Small intestine (tissue), 7 donors: ENCODE results near the gene CGB3. TPM values are rescaled to one million over a fixed set of nuclear protein-coding genes. Genes with fewer than 3 reads are reported as not detected.
"Not testable (repeated sequence)": the region's sequence is repeated elsewhere in the genome, so short reads cannot be mapped to it uniquely, and the experiment has no call there.

Experiments
- DNase-seq, 2 donors: peaks; one replicate each; pipeline versions ENCODE4 v3.0.0 to v3.0.0-alpha.2; 2013
- FAIRE-seq: peaks from 2 replicates; lab custom pipeline; 2012; peaks lifted over from hg19 to GRCh38; lab: Jason Lieb, UNC
- H3K27ac ChIP-seq, 3 donors: one replicate each; pipeline ENCODE4 v1.5.1; 2013; ENCODE audit warnings: low read length in 2 of 3, mild to moderate bottlenecking in 2 of 3, control low read depth in 1 of 3, inconsistent platforms in 1 of 3, low read depth in 1 of 3, moderate library complexity in 1 of 3
- H3K27me3 ChIP-seq, 3 donors: one replicate each; pipeline ENCODE4 v1.6.1; 2013; ENCODE audit warnings: low read length in 3 of 3, inconsistent platforms in 1 of 3; ENCODE audit not compliant: control insufficient read depth in 3 of 3, insufficient read depth in 3 of 3
- H3K36me3 ChIP-seq, 3 donors: one replicate each; pipeline ENCODE4 v1.6.1; 2013; ENCODE audit warnings: low read length in 3 of 3, inconsistent platforms in 1 of 3, low read depth in 1 of 3, mild to moderate bottlenecking in 1 of 3, moderate library complexity in 1 of 3; ENCODE audit not compliant: control insufficient read depth in 3 of 3, insufficient read depth in 2 of 3
- H3K4me1 ChIP-seq, 3 donors: one replicate each; pipeline ENCODE4 v1.6.1; 2013; ENCODE audit warnings: low read length in 2 of 3, inconsistent platforms in 1 of 3, low read depth in 1 of 3, mild to moderate bottlenecking in 1 of 3, moderate library complexity in 1 of 3; ENCODE audit not compliant: control insufficient read depth in 3 of 3, insufficient read depth in 2 of 3
- H3K4me3 ChIP-seq, 3 donors: one replicate each; pipeline ENCODE4 v1.5.1; 2013; ENCODE audit warnings: low read length in 3 of 3, control low read depth in 1 of 3, inconsistent platforms in 1 of 3, low read depth in 1 of 3, mild to moderate bottlenecking in 1 of 3, moderate library complexity in 1 of 3
- H3K9me3 ChIP-seq, 2 donors: one replicate each; pipeline ENCODE4 v1.6.1; 2013; ENCODE audit warnings: low read depth in 1 of 2, low read length in 1 of 2; ENCODE audit not compliant: control insufficient read depth in 2 of 2, insufficient read depth in 1 of 2
- WGBS, 3 donors: extraction: QIAGEN DNeasy Blood & Tissue Kit; methylation state at CpG; one replicate each; pipeline ENCODE4 v1.1.7; 2013; 5-methylcytosine and 5-hydroxymethylcytosine counted together
- polyA plus RNA-seq, 4 donors: library from polyadenylated mRNA; stranded (reverse) in 3 of 4; unstranded in 1 of 4; fragments of 200-250 nt in 3 of 4; fragments of 120-200 nt in 1 of 4; gene quantifications; one replicate each; pipeline versions ENCODE4 v1.2.1 to v1.2.3, GENCODE V29; 2013
- donor health status: healthy with polysubstance abuse.
- donor health status: control.
- donor health status: control.
- donor health status: Bipolar disorder and iron deficiency.
- donor health status: healthy.

CGB3 gene
- polyA plus RNA-seq, 4 donors = not detected

DNA sequence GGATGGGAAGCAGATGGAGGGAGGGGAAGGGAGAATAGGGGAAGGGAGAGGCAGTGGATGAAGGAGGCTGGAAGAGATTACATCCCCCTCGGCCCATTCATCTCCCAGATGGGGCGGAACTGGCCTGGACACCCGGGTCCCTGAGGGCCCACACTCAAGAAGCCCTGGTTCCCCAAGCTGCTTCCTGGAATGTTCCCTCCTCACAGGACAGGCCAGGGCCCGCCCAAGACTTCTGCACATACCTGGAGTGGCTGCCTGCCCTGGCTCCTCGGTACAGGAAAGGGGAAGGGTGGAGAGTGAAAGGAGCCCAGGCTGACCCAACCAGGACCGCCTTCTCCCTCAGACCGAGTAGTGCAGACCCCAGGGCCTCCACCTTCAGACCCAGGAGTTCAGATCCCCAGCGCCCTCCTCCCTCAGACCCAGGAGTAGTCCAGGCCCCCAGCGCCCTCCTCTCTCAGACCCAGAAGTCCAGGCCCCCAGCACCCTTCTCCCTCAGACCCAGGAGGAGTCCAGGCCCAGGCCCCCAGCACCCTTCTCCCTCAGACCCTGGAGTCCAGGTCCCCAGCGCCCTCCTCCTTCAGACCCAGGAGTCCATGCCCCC, 40.0 kb upstream of the CGB3 start:
- H3K27me3 ChIP-seq = peaks cover 0 to 76% (median 18%) of the 10 kb centered on the region in 3 donors
- no peak overlapping the region for H3K4me3 ChIP-seq
- 40 to 51% (median 51%) methylated on average over 7 to 10 of the region's 10 CpGs for WGBS, 3 donors
- H3K36me3 ChIP-seq = no peaks in the 10 kb centered on the region
- no peaks in the 10 kb centered on the region for H3K4me1 ChIP-seq
- no peak for FAIRE-seq
- no peaks in the 10 kb centered on the region for H3K9me3 ChIP-seq
- no peak overlapping the region for H3K27ac ChIP-seq
- DNase-seq = no peak

- DNase-seq = no peak
- Histone ChIP-seq H3K27ac (no peak overlapping the region), H3K4me3 (no peak overlapping the region), H3K9me3 (peaks cover 0 to 2% of the 10 kb centered on the region in 2 donors), H3K27me3 (peaks cover 0 to 87% (median 18%) of the 10 kb centered on the region in 3 donors), H3K4me1 (peaks cover 0 to 15% (median 2%) of the 10 kb centered on the region in 3 donors), H3K36me3 (no peaks in the 10 kb centered on the region)
- WGBS, 3 donors = 49 to 62% (median 58%) methylated on average over 19 to 25 of the region's 25 CpGs
- no peak for FAIRE-seq
These were observed 37.3 kb upstream of the CGB3 start for GRCh38 chr19:49061445-49061844.

DNA sequence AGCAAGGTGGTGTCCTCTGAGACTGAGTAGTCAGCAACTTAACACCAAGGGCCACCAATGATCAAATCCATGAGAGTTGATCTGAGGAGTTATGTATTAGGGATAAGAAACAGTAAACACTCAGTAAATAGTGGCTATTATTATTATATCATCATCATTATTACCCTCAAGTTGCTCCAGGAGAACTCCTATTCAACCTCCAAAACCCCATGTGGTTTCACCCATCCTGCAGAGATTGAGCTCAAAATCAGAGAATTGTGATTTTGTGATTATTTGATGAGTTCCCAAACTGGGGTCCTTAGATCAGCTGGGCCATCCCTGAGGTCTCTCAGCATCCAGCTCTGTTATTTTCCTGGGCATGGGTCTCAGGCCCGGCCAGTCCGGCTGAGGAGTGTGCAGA, 36.9 kb upstream of the CGB3 start:
- Histone ChIP-seq H3K9me3 (peaks cover 0 to 2% of the 10 kb centered on the region in 2 donors), H3K27me3 (peaks cover 0 to 87% (median 15%) of the 10 kb centered on the region in 3 donors), H3K4me1 (peaks cover 0 to 17% (median 2%) of the 10 kb centered on the region in 3 donors), H3K4me3 (no peak overlapping the region), H3K27ac (no peak overlapping the region), H3K36me3 (no peaks in the 10 kb centered on the region)
- 92 to 96% (median 94%) methylated on average over 2 of the region's 2 CpGs for WGBS, 3 donors
- FAIRE-seq (no peak), DNase-seq (no peak)

DNA sequence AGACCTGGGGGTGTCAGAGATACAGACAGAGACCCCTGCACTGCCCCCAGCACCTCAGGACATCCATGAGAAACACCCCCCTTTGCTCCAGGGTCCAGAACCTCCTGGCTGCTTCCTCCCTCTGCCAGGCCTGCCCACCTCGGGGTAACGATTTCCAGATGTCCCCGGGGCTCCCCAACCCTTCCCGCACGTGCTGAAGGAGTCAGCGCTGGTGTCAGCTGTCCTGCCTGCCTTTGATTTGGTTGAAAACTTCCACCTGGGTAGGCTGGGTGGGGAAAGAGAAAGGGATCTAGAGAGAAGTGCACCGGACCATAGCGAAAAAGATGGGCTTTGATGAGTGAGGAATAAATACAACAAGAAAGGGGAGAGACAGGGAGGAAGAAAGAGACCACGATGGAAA, 34.9 kb upstream of the CGB3 start:
- Histone ChIP-seq H3K4me1 (peaks cover 0 to 17% (median 2%) of the 10 kb centered on the region in 3 donors), H3K27ac (no peak overlapping the region), H3K9me3 (peaks cover 0 to 2% of the 10 kb centered on the region in 2 donors), H3K27me3 (peaks cover 0 to 79% (median 10%) of the 10 kb centered on the region in 3 donors), H3K36me3 (no peaks in the 10 kb centered on the region), H3K4me3 (no peak overlapping the region)
- 54 to 68% (median 62%) methylated on average over 9 of the region's 9 CpGs for WGBS, 3 donors
- DNase-seq = no peak
- no peak for FAIRE-seq

DNA sequence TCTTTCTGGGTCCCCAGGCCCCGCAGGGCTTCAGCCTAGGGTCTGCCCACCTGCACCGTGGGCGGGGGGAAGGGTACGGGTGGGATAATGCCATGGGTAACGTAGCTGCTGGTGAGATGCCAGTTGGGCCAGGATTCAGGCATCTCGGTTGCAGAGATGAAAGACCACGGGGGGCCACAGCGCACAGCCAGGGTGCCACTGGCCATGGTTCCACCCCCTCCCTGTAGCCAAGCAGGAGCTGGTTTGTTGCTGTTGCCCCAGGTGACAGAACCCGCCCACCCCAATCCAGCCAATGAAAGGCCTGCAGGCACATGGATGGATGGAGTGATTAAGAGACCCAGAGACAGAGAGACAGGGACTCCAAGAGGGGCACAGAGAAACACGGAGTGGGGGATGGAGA, 34.4 kb upstream of the CGB3 start:
- Histone ChIP-seq H3K27me3 (peaks cover 0 to 74% (median 10%) of the 10 kb centered on the region in 3 donors), H3K9me3 (peaks cover 0 to 2% of the 10 kb centered on the region in 2 donors), H3K4me3 (no peak overlapping the region), H3K4me1 (peaks cover 0 to 17% (median 2%) of the 10 kb centered on the region in 3 donors), H3K36me3 (no peaks in the 10 kb centered on the region), H3K27ac (no peak overlapping the region)
- WGBS, 3 donors = 32 to 45% (median 41%) methylated on average over 10 of the region's 10 CpGs
- FAIRE-seq (no peak), DNase-seq (no peak)

DNA sequence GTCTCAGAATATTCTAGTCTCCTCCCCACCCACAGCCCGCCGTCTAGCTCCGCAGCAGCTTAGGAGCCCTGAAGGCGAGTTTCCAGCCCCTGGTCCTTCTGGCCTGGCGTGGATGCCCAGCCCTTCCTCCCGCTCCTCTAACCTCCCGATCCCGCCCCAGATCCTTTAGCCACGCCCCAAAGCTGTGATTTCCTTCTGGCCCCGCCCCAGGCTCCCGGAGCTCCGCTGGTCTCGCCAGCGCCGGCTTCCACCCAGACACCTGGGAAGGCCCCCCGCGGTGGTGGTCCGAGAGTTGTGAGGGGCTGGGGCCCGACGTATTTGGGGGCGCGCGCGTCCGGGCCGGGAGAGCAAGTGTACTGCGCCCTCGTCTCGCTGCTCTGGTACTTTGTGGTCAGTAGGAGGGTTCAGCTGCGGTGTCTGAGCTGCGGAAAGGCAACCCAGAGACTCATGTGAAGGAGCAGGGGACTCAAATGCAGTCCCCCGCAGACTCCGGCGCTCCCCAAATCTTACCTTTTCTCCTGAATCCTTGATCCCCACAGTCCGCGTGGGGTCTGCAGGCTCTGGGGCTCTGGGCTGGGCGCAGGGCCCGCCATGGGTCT, 33.6 kb upstream of the CGB3 start, which contains the start of gene CGB7:
Gene CGB7, minus strand, starts transcription at position 114 of the 599 bp plus-strand sequence. CDS start 2,374 bp downstream, outside the sequence.
- Histone ChIP-seq H3K27me3 (peaks cover 0 to 70% (median 10%) of the 10 kb centered on the region in 3 donors), H3K36me3 (no peaks in the 10 kb centered on the region), H3K4me3 (peak within 1 kb of the TSS; percentile 3 to 62 (median 40)), H3K27ac (no peak within 1 kb of the TSS), H3K4me1 (peaks cover 0 to 17% (median 2%) of the 10 kb centered on the region in 3 donors), H3K9me3 (peaks cover 0 to 2% of the 10 kb centered on the region in 2 donors)
- no peak for FAIRE-seq
- DNase-seq = peak; percentile 68 to 74
- 3 to 7% (median 3%) methylated on average over 34 to 38 of the region's 38 CpGs for whole genome bisulfite sequencing, 3 donors

DNA sequence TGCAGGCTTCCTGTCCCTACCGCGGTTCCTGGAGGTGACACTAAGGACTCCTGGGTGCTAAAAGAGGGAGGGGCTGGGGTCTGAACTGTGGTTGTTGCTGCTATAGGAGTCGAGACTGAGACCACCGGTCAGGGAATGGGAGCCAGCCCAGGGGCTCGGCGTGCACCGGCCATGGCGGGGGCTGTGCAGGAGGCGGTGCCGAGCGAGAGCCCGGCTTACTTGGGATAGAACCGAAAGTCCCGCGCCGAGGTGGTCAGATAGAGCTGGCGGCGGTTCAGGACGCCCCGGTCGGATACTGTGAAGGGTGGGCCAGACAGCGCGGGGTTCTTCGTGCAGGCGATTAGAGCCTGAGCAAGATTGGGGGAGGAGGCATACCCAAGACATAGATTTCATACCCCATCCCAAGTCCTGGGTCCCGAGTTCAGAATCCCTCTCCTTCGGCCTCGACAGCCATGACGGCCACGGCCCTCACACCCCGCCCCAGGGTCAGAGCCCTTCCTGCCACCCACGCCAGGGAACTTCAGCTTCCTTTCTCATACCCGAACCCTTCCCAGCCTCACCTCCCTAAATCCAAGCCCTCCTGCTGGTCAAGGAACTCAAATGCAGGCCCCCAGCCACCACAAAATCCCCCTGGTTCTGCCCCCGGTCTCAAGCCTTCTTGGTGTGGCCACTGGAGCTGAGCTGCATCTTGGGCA, 32.9 kb upstream of the CGB3 start:
- DNase-seq, FAIRE-seq, H3K36me3 ChIP-seq, H3K27ac ChIP-seq, H3K9me3 ChIP-seq: not testable (repeated sequence)
- H3K27me3 ChIP-seq = peaks cover 0 to 66% (median 8%) of the 10 kb centered on the region in 3 donors
- H3K4me1 ChIP-seq = peaks cover 0 to 17% (median 2%) of the 10 kb centered on the region in 3 donors
- WGBS, 3 donors = 3% methylated on average over 27 to 34 of the region's 34 CpGs
- peak overlapping the region in 2 of 3 donors; percentile 40 to 62 for H3K4me3 ChIP-seq
